Activated gamma-delta T cell treated with Interleukin-2 at 50 U/mL for 16 hours (primary cell): ENCODE data around the gene FAM170B.

Experiments used
- DNase-seq: peaks from one replicate; pipeline ENCODE4 v3.0.0-alpha.2; 2020

The FAM170B gene

GRCh38 chr10:49168831-49169500 is 35.1 kb upstream of the FAM170B start:
- DNase-seq, result no peak

DNA sequence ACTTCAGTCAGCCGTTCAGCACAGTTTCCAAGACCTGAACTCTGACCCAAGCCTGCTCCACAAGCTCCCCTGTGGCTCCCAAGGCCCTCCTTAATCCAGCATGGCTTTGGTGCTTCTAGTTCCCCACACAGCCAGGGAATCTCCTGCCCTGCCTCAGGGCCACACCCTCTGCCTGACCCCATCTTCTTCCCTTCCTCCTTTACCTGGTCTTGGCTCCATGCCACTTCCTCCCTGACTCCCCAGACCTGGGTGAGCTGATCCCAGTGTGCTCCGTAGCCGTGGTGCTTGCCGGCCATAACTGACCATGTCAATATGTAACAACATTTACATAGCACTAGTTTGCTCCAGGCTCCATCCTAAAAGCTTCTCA is 34.3 kb upstream of the FAM170B start:
- DNase-seq, result no peak

GRCh38 chr10:49167425-49168170 is 33.8 kb upstream of the FAM170B start:
- DNase-seq, result no peak

GRCh38 chr10:49166484-49167400 is 32.9 kb upstream of the FAM170B start:
- DNase-seq, result no peak

DNA sequence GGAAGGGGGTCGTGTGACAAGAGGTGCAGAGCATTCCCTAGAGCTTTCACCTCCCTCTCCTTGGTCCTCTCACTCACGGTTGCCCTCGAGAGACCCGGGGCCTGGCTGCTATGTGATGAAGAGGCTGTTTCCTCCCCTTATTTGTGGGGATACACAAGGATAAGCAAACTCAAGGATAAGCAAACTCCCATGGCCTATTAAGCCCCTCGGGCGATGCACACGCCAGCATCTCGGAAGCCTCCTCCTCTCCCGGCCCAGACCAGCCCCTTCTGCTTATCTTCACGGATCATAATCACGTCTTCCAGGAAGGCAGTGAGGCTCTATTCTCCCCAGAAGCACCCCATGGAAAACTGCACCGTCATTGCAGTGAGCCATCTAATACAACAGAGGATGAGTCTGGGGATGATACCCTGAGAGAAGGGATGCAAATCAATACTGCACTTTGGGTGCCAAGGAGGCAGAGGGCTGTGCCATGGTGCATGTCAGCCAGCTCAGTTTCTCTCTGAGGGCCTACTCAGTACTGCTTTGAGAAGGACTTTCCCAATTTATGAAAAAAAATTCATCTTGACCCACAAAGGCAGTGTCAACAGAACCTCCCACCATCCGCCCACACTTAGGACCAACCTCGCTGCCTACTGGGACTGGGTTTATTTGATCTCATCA is 32.1 kb upstream of the FAM170B start:
- DNase-seq, result no peak

- DNase-seq, result no peak
These were observed 31.4 kb upstream of the FAM170B start for GRCh38 chr10:49165259-49165658.

DNA sequence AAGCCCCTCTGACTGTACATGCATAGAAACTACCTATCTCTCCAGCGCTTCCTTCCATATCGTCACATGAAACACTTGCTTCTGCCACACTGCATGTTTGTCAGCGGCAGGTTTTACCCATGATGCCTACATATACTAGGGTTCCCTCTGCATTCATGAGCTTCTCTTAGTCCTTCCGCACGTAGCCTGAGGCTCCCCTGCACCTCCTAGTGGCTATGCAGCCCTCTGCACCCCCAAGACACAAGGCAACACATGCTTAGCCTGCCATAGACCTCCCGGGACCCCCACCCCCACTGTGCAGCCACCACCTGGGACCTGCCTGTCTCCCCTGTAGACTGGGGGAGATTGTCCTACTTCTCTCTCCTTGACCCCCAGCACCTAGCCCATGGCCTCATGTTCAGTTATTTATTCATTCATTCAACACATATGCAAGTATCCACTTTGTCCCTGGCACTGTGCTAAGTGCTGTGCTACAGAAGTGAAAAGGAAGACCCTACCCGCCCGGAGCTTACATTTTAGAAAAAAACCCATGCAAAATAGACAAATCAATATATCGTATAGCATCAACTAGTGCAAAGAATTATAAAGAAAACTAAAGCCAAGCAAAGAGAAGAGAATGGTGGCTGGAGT is 30.9 kb upstream of the FAM170B start:
- peak; percentile 17 for DNase-seq

GRCh38 chr10:49163741-49164140 is 29.9 kb upstream of the FAM170B start:
- no peak for DNase-seq

GRCh38 chr10:49162761-49163310 is 29.0 kb upstream of the FAM170B start:
- DNase-seq, result no peak

- no peak for DNase-seq
These were observed 28.2 kb upstream of the FAM170B start for GRCh38 chr10:49162063-49162462.

DNA sequence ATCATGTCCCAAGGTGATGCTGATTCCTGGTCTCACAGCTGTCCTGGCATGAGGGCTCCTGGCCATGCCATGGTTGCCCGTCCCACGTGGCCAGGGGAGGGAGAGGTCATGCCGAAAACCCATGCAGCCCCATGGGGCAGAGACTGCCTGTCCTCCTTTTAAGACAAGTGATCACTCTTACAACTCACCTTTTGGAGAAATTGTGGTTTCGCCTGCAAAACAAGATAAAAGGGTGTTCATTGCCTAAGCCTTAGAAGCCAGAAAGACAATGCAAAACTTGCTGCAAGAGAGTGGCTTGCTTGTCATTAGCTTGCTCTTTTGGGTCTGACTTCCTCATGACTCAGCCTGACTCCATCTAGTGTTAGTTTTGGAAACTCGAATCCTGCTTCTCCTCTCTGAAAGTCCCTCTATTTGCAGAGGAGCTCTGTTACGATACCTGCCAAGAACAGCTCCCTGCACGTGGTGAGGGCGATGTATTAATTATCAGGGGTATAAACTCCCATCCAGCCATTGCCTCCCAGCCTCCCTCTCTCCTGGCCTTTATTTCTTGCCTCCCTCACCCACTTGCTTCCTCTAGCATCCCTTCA is 27.7 kb upstream of the FAM170B start:
- no peak for DNase-seq

DNA sequence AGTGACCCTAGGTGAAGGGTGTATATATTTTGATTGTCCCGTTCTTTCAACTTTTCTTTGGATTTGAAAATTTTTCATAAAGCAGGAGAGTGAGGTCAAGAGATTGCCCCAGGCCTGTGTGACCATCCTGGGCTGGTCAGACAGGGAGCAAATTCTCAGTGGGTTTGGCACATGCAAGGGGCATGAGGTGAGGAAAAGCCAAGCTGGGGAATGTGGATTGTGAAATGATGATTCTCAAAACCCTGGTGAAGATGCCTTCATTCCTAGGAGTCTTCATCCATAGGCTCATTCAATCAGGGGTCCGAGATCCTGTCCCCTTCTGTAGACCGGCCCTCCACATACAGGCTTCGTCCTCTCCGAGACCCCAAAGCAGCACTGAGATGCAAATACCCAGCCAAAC is 27.0 kb upstream of the FAM170B start:
- DNase-seq, result no peak

- DNase-seq, result no peak
These were observed 26.3 kb upstream of the FAM170B start for GRCh38 chr10:49160110-49160509.

- DNase-seq, result no peak
These were observed 25.1 kb upstream of the FAM170B start for GRCh38 chr10:49158915-49159314.

DNA sequence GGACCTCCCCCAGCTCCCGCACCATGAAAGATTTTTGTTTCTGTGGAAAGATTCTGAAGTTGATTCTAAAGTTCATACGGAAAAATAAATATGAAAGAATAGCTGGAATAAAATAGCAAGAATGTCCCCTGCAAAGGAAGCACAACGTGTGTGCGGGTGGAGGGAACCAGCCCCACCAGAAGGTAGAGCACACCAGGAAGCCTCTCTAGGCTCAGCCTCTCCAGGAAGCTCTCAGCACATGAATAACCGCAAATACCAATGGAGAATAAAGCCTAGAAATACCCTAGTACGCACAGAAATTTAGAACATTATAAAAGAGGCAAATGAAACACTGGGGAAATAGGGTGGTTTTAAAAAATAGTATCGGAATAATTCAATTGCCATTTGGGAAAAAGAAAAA is 24.6 kb upstream of the FAM170B start:
- DNase-seq, result no peak

- DNase-seq, result no peak
These were observed 23.4 kb upstream of the FAM170B start for GRCh38 chr10:49157229-49157628.

DNA sequence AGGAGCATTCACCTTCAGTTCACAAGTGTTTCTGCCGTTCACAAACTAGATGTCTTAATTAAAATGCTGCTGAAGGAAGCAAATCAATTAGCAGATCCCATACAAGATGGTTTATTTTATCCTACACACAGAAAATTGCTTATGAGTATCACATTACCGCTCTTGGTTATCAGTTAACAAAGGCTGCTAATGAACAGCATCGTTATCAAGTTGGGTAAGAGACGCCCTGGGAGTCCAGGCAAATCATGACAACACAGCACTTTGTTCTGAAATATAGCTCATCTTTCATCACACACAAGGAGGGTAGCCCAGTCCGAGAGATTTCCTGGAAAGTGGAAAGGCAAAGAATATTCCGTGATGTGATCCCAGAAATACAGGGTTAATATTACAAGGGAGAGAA is 20.8 kb upstream of the FAM170B start:
- DNase-seq, result no peak

DNA sequence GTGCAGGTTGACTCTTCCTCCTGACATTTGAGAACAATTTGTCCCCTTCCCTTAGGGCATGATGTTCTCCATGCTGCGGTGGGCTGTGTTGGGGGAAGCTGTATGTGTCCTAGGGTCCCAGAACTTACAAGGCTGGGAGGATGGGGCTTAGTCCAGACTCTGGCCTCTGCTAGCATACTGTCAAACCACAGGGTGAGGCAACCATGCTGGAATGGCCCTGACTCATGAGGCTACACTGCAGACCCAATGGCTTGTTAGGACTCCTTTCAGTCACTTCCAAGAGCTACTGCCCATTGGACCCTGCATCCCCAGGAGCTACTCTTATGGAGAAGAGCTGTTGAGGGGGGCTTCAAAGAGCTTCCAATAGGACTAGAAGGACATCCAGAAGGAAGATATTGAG is 20.1 kb upstream of the FAM170B start:
- DNase-seq, result no peak

DNA sequence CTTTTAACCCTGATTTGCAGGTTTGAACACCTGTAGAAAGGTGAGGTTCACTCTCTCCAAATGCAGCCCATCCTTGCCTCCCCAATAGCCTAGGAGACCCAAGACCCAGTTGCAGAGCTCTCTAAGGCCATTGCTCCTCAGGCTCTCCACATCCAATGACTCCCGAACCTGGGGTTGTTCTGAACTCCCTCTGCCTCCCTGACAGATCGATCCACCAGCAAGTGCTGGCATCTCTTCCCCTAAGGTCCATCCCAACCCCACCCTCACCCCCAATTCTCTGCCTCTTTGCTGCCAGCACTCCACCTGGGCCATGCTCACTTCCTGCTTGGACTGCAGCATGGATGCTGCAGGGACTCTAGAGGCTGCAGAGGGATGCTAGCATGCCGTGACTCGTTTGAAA is 19.3 kb upstream of the FAM170B start:
- no peak for DNase-seq

- DNase-seq, result no peak
These were observed 18.8 kb upstream of the FAM170B start for GRCh38 chr10:49152663-49153062.

- no peak for DNase-seq
These were observed 18.2 kb upstream of the FAM170B start for GRCh38 chr10:49152037-49152436.

DNA sequence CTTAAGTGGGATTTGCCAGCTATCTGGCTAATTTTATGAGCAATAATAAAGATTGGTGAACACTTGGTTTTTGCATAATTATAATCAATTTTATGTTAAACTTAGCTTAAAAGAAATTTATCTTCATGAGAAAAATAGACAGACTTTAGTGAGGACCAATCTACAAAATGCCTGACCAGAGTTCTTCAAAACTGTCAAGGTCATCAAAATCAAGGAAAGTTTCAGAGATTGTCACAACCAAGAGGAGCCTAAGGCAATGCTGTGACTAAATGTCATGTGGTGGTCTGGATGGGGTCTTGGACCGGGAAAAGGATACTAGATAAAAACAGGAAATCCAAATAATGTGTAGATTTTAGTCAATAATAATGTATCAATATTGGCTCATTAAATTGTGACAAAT is 17.7 kb upstream of the FAM170B start:
- no peak for DNase-seq
